GM21529 (cell line): ENCODE data around the gene MYH7B.

Experiments used
- ATAC-seq: cut with Tn5 transposase; IDR thresholded peaks from one replicate; pipeline ENCODE4 v1.9.1; 2021; ENCODE audit not compliant: unreplicated experiment

Gene MYH7B

DNA sequence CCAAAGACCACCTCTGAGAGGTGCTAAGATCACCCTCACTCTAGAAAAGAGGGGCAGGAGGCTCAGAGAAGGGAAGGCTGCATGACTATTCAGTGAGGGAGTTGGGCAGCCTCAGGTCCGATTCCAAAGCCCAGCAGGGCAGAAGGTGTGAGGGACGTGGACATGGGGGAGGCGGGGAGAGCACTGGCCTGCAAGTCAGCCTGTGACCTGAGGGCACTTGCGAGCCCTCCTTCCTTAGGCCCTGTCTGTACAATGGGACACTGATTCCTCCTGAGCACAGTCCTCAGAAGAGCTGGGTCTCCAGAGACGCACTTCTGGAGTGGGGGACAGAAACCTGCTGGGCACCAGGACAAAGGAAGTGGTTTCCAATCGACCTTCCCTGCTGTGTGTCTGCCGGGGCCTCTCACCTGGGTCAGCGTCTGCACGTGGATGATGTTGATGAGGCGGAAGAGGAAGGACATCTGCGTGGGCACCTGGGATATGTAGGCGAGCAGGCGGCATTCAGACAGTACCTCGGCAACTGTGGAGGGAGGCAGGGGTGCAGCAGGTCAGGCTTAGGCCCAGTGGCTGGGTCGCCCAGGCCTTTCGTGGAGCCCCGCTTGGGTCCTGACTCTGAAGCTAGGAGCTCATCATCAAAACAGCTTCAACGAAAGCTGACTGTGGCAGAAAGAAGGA, 48.5 kb downstream of the MYH7B start:
- no peak for ATAC-seq

DNA sequence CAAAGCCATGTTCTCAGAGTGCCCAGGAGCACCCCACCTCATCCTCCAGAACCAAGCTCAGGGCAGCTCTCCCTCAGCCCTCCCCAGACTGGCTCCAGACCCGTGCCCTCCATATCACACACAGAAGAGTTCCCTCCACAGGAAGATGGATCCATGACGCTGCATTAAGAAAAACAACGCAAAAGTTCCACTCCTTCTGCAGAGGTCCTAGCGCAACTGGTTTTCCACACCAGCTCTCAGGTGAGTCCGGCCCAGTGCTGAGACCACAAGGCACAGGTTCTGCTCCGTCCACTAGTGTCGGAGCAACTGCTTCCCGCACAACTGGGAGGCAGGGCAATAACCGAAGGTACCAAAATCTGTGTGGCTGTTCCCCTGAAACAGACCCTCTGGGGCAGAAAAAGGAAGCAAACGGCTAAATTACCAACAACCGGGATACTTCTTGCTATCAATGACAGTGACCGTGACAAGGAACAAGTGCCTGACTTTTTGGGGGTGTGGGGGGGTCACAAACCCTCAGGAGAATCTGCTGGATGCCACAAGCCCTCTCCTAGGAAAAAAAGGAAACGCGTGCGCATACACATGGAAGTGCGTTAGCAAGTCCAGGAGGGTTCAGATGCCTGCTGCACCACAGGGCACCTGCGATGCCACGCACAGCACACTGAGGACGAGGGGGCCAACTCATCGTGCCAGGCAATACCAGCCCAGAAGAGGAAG, 49.2 kb downstream of the MYH7B start:
- no peak for ATAC-seq
